GM23338 (cell line): ENCODE measurements around the gene KRTAP3-2. TPM values are rescaled to one million over a fixed set of nuclear protein-coding genes. Genes with fewer than 3 reads are reported as not detected.

Source experiments
- ATAC-seq: fragments of 200-7000 bp; cut with Tn5 transposase; 3 replicates; pipeline ENCODE4 v1.9.1; 2020
- DNase-seq: peaks from one replicate; pipeline ENCODE4 v3.0.0-alpha.2; 2015; ENCODE audit warnings: low spot score
- H2AFZ ChIP-seq: fragments of 200-600 bp; sonication (generic); 2 replicates; pipeline ENCODE4 v1.8.0; 2016; ENCODE audit warnings: antibody characterized with exemption, mild to moderate bottlenecking, moderate library complexity
- H3F3A ChIP-seq: fragments of 200-600 bp; sonication (generic); replicated peaks from 2 replicates; pipeline ENCODE4 v1.8.0; 2017; ENCODE audit warnings: antibody characterized with exemption, mixed run types, low read depth
- H3K27ac ChIP-seq: fragments of 200-600 bp; sonication (generic); 2 replicates; pipeline ENCODE4 v1.6.1; 2016; ENCODE audit warnings: low read depth
- H3K27me3 ChIP-seq: fragments of 200-600 bp; sonication (generic); 2 replicates; pipeline ENCODE4 v1.8.0; 2016; ENCODE audit warnings: mild to moderate bottlenecking, mixed run types, moderate library complexity; ENCODE audit not compliant: insufficient read depth
- H3K36me3 ChIP-seq: fragments of 200-600 bp; sonication (generic); 2 replicates; pipeline ENCODE4 v1.8.0; 2016; ENCODE audit warnings: mild to moderate bottlenecking; ENCODE audit not compliant: insufficient read depth
- H3K4me1 ChIP-seq: fragments of 200-600 bp; sonication (generic); 2 replicates; pipeline ENCODE4 v1.8.0; 2016; ENCODE audit warnings: mild to moderate bottlenecking, moderate library complexity; ENCODE audit not compliant: insufficient read depth
- H3K4me2 ChIP-seq: fragments of 200-600 bp; sonication (generic); 2 replicates; pipeline ENCODE4 v1.7.1; 2017; ENCODE audit warnings: mixed run types
- H3K4me3 ChIP-seq: fragments of 200-600 bp; sonication (generic); 2 replicates; pipeline ENCODE4 v1.6.1; 2016; ENCODE audit warnings: mixed run types
- H3K79me2 ChIP-seq: fragments of 200-600 bp; sonication (generic); replicated peaks from 2 replicates; pipeline ENCODE4 v1.8.0; 2017; ENCODE audit warnings: mild to moderate bottlenecking; ENCODE audit not compliant: insufficient read depth
- H3K9me2 ChIP-seq: fragments of 200-600 bp; sonication (generic); 2 replicates; pipeline ENCODE4 v1.8.0; 2017; ENCODE audit not compliant: insufficient read depth
- H4K20me1 ChIP-seq: fragments of 200-600 bp; sonication (generic); replicated peaks from 2 replicates; pipeline ENCODE4 v1.8.0; 2017; ENCODE audit warnings: mild to moderate bottlenecking; ENCODE audit not compliant: insufficient read depth
- H3K27ac Mint-ChIP-seq: 2 replicates; pipeline ENCODE4 v1.8.0; 2020; ENCODE audit warnings: inconsistent platforms, mild to moderate bottlenecking, moderate library complexity, mixed read lengths
- H3K27me3 Mint-ChIP-seq: 3 replicates; pipeline ENCODE4 v1.8.0; 2022; ENCODE audit warnings: low read depth, mild to moderate bottlenecking, moderate library complexity, mixed read lengths, inconsistent platforms; ENCODE audit not compliant: insufficient read depth, poor library complexity
- H3K36me3 Mint-ChIP-seq: 3 replicates; pipeline ENCODE4 v1.8.0; 2021; ENCODE audit warnings: low read depth, mild to moderate bottlenecking, inconsistent platforms, moderate library complexity, mixed read lengths
- H3K4me1 Mint-ChIP-seq: 3 replicates; pipeline ENCODE4 v1.8.0; 2020; ENCODE audit warnings: mild to moderate bottlenecking, inconsistent platforms, mixed read lengths
- H3K4me3 Mint-ChIP-seq: 3 replicates; pipeline ENCODE4 v1.8.0; 2021; ENCODE audit warnings: moderate library complexity, mild to moderate bottlenecking, inconsistent platforms, mixed read lengths
- H3K9me3 Mint-ChIP-seq: 3 replicates; pipeline ENCODE4 v1.8.0; 2020; ENCODE audit warnings: moderate library complexity, mild to moderate bottlenecking, inconsistent platforms, mixed read lengths
- CREB1 ChIP-seq: fragments of 250-450 bp; sonication (Bioruptor Pico); IDR thresholded peaks from 2 replicates; pipeline ENCODE4 v1.5.0; 2020; ENCODE audit warnings: low read depth, mild to moderate bottlenecking, moderate library complexity
- EZH2 ChIP-seq: fragments of 200-600 bp; sonication (generic); IDR thresholded peaks from one replicate; pipeline ENCODE4 v1.8.0; 2017; ENCODE audit warnings: antibody characterized with exemption, mild to moderate bottlenecking, low read depth; ENCODE audit not compliant: unreplicated experiment
- EZH2phosphoT487 ChIP-seq: fragments of 200-600 bp; sonication (generic); IDR thresholded peaks from one replicate; pipeline ENCODE4 v1.8.1; 2018; ENCODE audit warnings: antibody characterized with exemption; ENCODE audit not compliant: unreplicated experiment
- JUNB ChIP-seq: IDR thresholded peaks from one replicate; pipeline ENCODE4 v1.6.1; 2016; ENCODE audit warnings: antibody characterized with exemption; ENCODE audit not compliant: unreplicated experiment
- NANOG ChIP-seq: IDR thresholded peaks from 2 replicates; pipeline ENCODE4 v1.6.1; 2016; ENCODE audit warnings: antibody characterized with exemption, borderline replicate concordance
- POLR2AphosphoS5 ChIP-seq: IDR thresholded peaks from 2 replicates; pipeline ENCODE4 v1.6.1; 2016; ENCODE audit warnings: antibody characterized with exemption, low read depth
- STAT1 ChIP-seq: IDR thresholded peaks from one replicate; pipeline ENCODE4 v1.6.1; 2016; ENCODE audit warnings: antibody characterized with exemption; ENCODE audit not compliant: unreplicated experiment
- ZNF114 ChIP-seq: fragments of 250-450 bp; sonication (Bioruptor Pico); IDR thresholded peaks from 2 replicates; pipeline ENCODE4 v1.5.0; 2020; ENCODE audit warnings: mild to moderate bottlenecking, moderate library complexity
- ZNF331 ChIP-seq: fragments of 250-450 bp; sonication (Bioruptor Pico); IDR thresholded peaks from 2 replicates; pipeline ENCODE4 v1.5.0; 2020; ENCODE audit warnings: low read depth, mild to moderate bottlenecking, moderate library complexity
- polyA plus RNA-seq: library from polyadenylated mRNA; unstranded; fragments of >200 nt; fragmentation: Nextera tagmentation; extraction: Ambion mirVana; gene quantifications from 2 replicates; pipeline ENCODE4 v1.2.1, GENCODE V29; 2016
- total RNA-seq: library from RNA; depleted of rRNA; stranded (reverse); fragments of >200 nt; shearing (Covaris generic); gene quantifications from 2 replicates; pipeline ENCODE4 v1.2.3, GENCODE V29; 2014
- TF ChIP-seq, protein P1 (sequence below): IDR thresholded peaks from one replicate; pipeline ENCODE4 v1.6.1; 2018; ENCODE audit warnings: antibody characterized with exemption; ENCODE audit not compliant: unreplicated experiment
- TF ChIP-seq, protein P2 (sequence below): IDR thresholded peaks from 2 replicates; pipeline ENCODE4 v1.6.1; 2016; ENCODE audit warnings: antibody characterized with exemption
- TF ChIP-seq, protein P3 (sequence below): fragments of 250-450 bp; sonication (Bioruptor Pico); IDR thresholded peaks from 2 replicates; pipeline ENCODE4 v1.5.0; 2020; ENCODE audit warnings: mild to moderate bottlenecking, moderate library complexity
- TF ChIP-seq, protein P4 (sequence below), 2 experiments: fragments of 200-600 bp in 1 of 2; sonication (generic) in 1 of 2; conservative IDR thresholded peaks; 2 replicates each; pipeline versions ENCODE4 v1.5.1 to v1.6.1; 2016 to 2017; ENCODE audit warnings: antibody characterized with exemption in 2 of 2, low read depth in 2 of 2, mild to moderate bottlenecking in 2 of 2, moderate library complexity in 1 of 2

Gene KRTAP3-2
- total and polyA plus RNA-seq, 2 experiments from 2014 or later: not detected

DNA sequence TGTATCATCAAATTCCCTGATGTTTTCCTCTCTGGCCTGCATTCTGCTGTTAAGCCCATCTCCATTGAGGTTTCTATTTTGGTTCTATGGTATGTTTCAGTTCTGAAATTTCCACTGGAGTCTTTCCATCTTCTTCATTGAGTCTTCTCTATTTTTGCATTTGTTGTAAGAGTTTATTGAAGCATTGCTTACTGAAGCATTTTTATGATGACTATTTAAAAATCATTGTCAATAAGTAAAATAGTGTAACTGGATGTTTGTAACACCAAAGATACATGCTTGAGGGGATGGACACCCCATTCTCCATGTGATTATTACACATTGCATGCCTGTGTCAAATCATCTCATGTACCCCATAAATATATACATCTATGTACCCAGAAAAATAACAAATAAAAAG is 24.2 kb downstream of the KRTAP3-2 start:
- Histone ChIP-seq H3K36me3 (no peaks in the 10 kb centered on the region), H3K27ac (no peak overlapping the region), H3F3A (no peaks in the 10 kb centered on the region), H3K9me2 (0 out of 2 replicates have a peak, but pooled peaks cover 3% of the 10 kb centered on the region), H3K79me2 (no peaks in the 10 kb centered on the region), H3K4me1 (0 out of 2 replicates have a peak, but pooled peaks cover under 1% of the 10 kb centered on the region), H3K4me3 (no peak overlapping the region), H4K20me1 (no peaks in the 10 kb centered on the region), H2AFZ (no peak overlapping the region), H3K4me2 (no peak overlapping the region), H3K27me3 (no peaks in the 10 kb centered on the region)
- no peak for TF ChIP-seq NANOG
- no peak for TF ChIP-seq ZNF114 (CRISPR knock-in tag)
- TF ChIP-seq, protein P1, sequence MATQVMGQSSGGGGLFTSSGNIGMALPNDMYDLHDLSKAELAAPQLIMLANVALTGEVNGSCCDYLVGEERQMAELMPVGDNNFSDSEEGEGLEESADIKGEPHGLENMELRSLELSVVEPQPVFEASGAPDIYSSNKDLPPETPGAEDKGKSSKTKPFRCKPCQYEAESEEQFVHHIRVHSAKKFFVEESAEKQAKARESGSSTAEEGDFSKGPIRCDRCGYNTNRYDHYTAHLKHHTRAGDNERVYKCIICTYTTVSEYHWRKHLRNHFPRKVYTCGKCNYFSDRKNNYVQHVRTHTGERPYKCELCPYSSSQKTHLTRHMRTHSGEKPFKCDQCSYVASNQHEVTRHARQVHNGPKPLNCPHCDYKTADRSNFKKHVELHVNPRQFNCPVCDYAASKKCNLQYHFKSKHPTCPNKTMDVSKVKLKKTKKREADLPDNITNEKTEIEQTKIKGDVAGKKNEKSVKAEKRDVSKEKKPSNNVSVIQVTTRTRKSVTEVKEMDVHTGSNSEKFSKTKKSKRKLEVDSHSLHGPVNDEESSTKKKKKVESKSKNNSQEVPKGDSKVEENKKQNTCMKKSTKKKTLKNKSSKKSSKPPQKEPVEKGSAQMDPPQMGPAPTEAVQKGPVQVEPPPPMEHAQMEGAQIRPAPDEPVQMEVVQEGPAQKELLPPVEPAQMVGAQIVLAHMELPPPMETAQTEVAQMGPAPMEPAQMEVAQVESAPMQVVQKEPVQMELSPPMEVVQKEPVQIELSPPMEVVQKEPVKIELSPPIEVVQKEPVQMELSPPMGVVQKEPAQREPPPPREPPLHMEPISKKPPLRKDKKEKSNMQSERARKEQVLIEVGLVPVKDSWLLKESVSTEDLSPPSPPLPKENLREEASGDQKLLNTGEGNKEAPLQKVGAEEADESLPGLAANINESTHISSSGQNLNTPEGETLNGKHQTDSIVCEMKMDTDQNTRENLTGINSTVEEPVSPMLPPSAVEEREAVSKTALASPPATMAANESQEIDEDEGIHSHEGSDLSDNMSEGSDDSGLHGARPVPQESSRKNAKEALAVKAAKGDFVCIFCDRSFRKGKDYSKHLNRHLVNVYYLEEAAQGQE: no peak
- no peak for TF ChIP-seq STAT1
- TF ChIP-seq, protein P2, sequence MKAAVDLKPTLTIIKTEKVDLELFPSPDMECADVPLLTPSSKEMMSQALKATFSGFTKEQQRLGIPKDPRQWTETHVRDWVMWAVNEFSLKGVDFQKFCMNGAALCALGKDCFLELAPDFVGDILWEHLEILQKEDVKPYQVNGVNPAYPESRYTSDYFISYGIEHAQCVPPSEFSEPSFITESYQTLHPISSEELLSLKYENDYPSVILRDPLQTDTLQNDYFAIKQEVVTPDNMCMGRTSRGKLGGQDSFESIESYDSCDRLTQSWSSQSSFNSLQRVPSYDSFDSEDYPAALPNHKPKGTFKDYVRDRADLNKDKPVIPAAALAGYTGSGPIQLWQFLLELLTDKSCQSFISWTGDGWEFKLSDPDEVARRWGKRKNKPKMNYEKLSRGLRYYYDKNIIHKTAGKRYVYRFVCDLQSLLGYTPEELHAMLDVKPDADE: no peak
- TF ChIP-seq EZH2phosphoT487: no peak
- TF ChIP-seq POLR2AphosphoS5: no peak
- TF ChIP-seq JUNB: no peak
- no peak for TF ChIP-seq CREB1 (CRISPR knock-in tag)
- TF ChIP-seq, protein P3, sequence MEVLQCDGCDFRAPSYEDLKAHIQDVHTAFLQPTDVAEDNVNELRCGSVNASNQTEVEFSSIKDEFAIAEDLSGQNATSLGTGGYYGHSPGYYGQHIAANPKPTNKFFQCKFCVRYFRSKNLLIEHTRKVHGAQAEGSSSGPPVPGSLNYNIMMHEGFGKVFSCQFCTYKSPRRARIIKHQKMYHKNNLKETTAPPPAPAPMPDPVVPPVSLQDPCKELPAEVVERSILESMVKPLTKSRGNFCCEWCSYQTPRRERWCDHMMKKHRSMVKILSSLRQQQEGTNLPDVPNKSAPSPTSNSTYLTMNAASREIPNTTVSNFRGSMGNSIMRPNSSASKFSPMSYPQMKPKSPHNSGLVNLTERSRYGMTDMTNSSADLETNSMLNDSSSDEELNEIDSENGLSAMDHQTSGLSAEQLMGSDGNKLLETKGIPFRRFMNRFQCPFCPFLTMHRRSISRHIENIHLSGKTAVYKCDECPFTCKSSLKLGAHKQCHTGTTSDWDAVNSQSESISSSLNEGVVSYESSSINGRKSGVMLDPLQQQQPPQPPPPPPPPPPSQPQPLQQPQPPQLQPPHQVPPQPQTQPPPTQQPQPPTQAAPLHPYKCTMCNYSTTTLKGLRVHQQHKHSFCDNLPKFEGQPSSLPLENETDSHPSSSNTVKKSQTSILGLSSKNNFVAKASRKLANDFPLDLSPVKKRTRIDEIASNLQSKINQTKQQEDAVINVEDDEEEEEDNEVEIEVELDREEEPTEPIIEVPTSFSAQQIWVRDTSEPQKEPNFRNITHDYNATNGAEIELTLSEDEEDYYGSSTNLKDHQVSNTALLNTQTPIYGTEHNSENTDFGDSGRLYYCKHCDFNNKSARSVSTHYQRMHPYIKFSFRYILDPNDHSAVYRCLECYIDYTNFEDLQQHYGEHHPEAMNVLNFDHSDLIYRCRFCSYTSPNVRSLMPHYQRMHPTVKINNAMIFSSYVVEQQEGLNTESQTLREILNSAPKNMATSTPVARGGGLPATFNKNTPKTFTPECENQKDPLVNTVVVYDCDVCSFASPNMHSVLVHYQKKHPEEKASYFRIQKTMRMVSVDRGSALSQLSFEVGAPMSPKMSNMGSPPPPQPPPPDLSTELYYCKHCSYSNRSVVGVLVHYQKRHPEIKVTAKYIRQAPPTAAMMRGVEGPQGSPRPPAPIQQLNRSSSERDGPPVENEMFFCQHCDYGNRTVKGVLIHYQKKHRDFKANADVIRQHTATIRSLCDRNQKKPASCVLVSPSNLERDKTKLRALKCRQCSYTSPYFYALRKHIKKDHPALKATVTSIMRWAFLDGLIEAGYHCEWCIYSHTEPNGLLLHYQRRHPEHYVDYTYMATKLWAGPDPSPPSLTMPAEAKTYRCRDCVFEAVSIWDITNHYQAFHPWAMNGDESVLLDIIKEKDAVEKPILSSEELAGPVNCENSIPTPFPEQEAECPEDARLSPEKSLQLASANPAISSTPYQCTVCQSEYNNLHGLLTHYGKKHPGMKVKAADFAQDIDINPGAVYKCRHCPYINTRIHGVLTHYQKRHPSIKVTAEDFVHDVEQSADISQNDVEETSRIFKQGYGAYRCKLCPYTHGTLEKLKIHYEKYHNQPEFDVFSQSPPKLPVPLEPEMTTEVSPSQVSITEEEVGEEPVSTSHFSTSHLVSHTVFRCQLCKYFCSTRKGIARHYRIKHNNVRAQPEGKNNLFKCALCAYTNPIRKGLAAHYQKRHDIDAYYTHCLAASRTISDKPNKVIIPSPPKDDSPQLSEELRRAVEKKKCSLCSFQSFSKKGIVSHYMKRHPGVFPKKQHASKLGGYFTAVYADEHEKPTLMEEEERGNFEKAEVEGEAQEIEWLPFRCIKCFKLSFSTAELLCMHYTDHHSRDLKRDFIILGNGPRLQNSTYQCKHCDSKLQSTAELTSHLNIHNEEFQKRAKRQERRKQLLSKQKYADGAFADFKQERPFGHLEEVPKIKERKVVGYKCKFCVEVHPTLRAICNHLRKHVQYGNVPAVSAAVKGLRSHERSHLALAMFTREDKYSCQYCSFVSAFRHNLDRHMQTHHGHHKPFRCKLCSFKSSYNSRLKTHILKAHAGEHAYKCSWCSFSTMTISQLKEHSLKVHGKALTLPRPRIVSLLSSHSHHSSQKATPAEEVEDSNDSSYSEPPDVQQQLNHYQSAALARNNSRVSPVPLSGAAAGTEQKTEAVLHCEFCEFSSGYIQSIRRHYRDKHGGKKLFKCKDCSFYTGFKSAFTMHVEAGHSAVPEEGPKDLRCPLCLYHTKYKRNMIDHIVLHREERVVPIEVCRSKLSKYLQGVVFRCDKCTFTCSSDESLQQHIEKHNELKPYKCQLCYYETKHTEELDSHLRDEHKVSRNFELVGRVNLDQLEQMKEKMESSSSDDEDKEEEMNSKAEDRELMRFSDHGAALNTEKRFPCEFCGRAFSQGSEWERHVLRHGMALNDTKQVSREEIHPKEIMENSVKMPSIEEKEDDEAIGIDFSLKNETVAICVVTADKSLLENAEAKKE: no peak
- no peak for TF ChIP-seq ZNF331 (CRISPR knock-in tag)
- no peak for TF ChIP-seq EZH2
- TF ChIP-seq, protein P4, sequence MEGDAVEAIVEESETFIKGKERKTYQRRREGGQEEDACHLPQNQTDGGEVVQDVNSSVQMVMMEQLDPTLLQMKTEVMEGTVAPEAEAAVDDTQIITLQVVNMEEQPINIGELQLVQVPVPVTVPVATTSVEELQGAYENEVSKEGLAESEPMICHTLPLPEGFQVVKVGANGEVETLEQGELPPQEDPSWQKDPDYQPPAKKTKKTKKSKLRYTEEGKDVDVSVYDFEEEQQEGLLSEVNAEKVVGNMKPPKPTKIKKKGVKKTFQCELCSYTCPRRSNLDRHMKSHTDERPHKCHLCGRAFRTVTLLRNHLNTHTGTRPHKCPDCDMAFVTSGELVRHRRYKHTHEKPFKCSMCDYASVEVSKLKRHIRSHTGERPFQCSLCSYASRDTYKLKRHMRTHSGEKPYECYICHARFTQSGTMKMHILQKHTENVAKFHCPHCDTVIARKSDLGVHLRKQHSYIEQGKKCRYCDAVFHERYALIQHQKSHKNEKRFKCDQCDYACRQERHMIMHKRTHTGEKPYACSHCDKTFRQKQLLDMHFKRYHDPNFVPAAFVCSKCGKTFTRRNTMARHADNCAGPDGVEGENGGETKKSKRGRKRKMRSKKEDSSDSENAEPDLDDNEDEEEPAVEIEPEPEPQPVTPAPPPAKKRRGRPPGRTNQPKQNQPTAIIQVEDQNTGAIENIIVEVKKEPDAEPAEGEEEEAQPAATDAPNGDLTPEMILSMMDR (conservative IDR thresholded peaks at IDR 0.05; ENCODE audit: low read depth in 2 of 2): no peak
- Mint-ChIP-seq H3K4me1 (peaks cover 5% of the 10 kb centered on the region; the same call in 2 of the 3 replicates), H3K4me3 (no peak overlapping the region), H3K36me3 (no peaks in the 10 kb centered on the region), H3K27me3 (no peaks in the 10 kb centered on the region), H3K9me3 (peaks cover 3% of the 10 kb centered on the region; the same call in 1 of the 3 replicates), H3K27ac (no peak overlapping the region)
- ATAC-seq (no peak), DNase-seq (no peak)
